Stimulated activated naive B cell treated with anti-CD40 and anti-IgM and Interleukin-4, amounts not matched to agents 10 μg/mL and 1 μg/mL and 100 μg/mL, for 72 hours (primary cell): ENCODE measurements around the gene QRFP.

Experiments
- ATAC-seq, 2 donors: fragments of 150-1000 bp; cut with Tn5 transposase; replicated peaks; 2 replicates each; pipeline ENCODE4 v1.10.0; 2021; ENCODE audit warnings: moderate library complexity in 1 of 2
- DNase-seq: peaks from one replicate; pipeline ENCODE4 v3.0.0; 2021
- H3K27ac Mint-ChIP-seq: one replicate; pipeline ENCODE4 v1.8.0; 2022; ENCODE audit warnings: mild to moderate bottlenecking, mixed read lengths
- H3K27me3 Mint-ChIP-seq, 2 donors: one replicate each; pipeline ENCODE4 v1.8.0; 2022; ENCODE audit warnings: mixed read lengths in 2 of 2
- H3K36me3 Mint-ChIP-seq, 2 donors: one replicate each; pipeline ENCODE4 v1.8.0; 2022; ENCODE audit warnings: mixed read lengths in 2 of 2, mild to moderate bottlenecking in 1 of 2
- H3K4me1 Mint-ChIP-seq, 2 donors: one replicate each; pipeline ENCODE4 v1.8.0; 2022; ENCODE audit warnings: mixed read lengths in 2 of 2, mild to moderate bottlenecking in 1 of 2
- H3K4me3 Mint-ChIP-seq, 2 donors: one replicate each; pipeline ENCODE4 v1.8.0; 2022; ENCODE audit warnings: mild to moderate bottlenecking in 2 of 2, mixed read lengths in 2 of 2, moderate library complexity in 1 of 2
- H3K9me3 Mint-ChIP-seq, 2 donors: one replicate each; pipeline ENCODE4 v1.8.0; 2022; ENCODE audit warnings: mixed read lengths in 2 of 2, mild to moderate bottlenecking in 1 of 2

Gene QRFP

DNA sequence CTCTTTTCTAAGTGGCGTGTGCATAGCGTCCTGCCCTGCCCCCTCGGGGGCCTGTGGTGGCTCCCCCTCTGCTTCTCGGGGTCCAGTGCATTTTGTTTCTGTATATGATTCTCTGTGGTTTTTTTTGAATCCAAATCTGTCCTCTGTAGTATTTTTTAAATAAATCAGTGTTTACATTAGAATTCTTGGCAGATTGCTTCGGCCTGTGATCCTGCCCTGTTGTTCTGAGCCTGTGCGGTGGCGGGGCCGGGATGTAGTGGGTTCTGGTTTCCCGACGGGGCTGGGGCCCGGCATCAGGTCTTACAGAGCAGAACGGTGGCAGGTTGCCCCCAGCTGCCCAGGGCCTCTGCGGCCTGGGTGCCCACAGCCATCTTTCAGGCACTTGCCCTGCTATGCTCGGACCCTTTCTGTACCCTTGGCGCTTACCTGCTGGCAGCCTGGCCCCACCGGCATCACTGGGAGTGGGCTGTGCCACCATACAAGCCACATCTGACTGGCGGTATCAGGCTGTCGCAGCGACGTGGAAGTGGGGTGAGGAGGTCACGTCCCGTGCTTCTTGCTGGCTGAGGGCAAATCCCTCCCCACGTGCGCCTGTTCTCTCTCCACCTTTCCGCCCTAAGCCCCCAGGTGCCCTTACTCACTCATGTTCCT, 9.0 kb downstream of the QRFP start:
- H3K27me3 Mint-ChIP-seq = no peaks in the 10 kb centered on the region
- ATAC-seq (no peak), DNase-seq (no peak)
- no peak overlapping the region for H3K27ac Mint-ChIP-seq
- H3K4me3 Mint-ChIP-seq = no peak overlapping the region
- peaks cover 30 to 52% of the 10 kb centered on the region in 2 donors for H3K36me3 Mint-ChIP-seq
- no peaks in the 10 kb centered on the region for H3K4me1 Mint-ChIP-seq
- H3K9me3 Mint-ChIP-seq = no peaks in the 10 kb centered on the region

DNA sequence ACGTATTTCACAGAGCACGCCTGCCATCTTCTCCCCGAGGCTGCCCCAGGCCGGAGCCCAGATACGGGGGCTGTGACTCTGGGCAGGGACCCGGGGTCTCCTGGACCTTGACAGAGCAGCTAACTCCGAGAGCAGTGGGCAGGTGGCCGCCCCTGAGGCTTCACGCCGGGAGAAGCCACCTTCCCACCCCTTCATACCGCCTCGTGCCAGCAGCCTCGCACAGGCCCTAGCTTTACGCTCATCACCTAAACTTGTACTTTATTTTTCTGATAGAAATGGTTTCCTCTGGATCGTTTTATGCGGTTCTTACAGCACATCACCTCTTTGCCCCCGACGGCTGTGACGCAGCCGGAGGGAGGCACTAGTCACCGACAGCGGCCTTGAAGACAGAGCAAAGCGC, 9.6 kb downstream of the QRFP start:
- Mint-ChIP-seq H3K9me3 (no peaks in the 10 kb centered on the region), H3K27me3 (no peaks in the 10 kb centered on the region), H3K36me3 (peaks cover 30 to 54% of the 10 kb centered on the region in 2 donors), H3K4me1 (no peaks in the 10 kb centered on the region), H3K27ac (peak overlapping the region; percentile 20), H3K4me3 (no peak overlapping the region)
- DNase-seq (no peak), ATAC-seq (no peak)

DNA sequence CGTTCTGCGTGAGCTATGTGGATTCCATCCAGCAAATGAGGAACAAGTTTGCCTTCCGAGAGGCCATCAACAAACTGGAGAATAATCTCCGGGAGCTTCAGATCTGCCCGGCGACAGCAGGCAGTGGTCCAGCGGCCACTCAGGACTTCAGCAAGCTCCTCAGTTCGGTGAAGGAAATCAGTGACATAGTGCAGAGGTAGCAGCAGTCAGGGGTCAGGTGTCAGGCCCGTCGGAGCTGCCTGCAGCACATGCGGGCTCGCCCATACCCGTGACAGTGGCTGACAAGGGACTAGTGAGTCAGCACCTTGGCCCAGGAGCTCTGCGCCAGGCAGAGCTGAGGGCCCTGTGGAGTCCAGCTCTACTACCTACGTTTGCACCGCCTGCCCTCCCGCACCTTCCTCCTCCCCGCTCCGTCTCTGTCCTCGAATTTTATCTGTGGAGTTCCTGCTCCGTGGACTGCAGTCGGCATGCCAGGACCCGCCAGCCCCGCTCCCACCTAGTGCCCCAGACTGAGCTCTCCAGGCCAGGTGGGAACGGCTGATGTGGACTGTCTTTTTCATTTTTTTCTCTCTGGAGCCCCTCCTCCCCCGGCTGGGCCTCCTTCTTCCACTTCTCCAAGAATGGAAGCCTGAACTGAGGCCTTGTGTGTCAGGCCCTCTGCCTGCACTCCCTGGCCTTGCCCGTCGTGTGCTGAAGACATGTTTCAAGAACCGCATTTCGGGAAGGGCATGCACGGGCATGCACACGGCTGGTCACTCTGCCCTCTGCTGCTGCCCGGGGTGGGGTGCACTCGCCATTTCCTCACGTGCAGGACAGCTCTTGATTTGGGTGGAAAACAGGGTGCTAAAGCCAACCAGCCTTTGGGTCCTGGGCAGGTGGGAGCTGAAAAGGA, 10.9 kb downstream of the QRFP start:
- H3K9me3 Mint-ChIP-seq = no peaks in the 10 kb centered on the region
- DNase-seq = no peak
- H3K36me3 Mint-ChIP-seq = peaks cover 39 to 65% of the 10 kb centered on the region in 2 donors
- ATAC-seq = no peak
- no peak overlapping the region for H3K4me3 Mint-ChIP-seq
- H3K4me1 Mint-ChIP-seq = no peaks in the 10 kb centered on the region
- no peaks in the 10 kb centered on the region for H3K27me3 Mint-ChIP-seq
- peak overlapping the region; percentile 67 for H3K27ac Mint-ChIP-seq

- H3K27ac Mint-ChIP-seq = peak overlapping the region; percentile 39
- peaks cover 43 to 72% of the 10 kb centered on the region in 2 donors for H3K36me3 Mint-ChIP-seq
- no peaks in the 10 kb centered on the region for H3K9me3 Mint-ChIP-seq
- H3K4me3 Mint-ChIP-seq = no peak overlapping the region
- ATAC-seq (no peak), DNase-seq (no peak)
- no peaks in the 10 kb centered on the region for H3K27me3 Mint-ChIP-seq
- H3K4me1 Mint-ChIP-seq = no peaks in the 10 kb centered on the region
Observed at GRCh38 chr9:130884542-130885483, 11.8 kb downstream of the QRFP start.

- no peaks in the 10 kb centered on the region for H3K4me1 Mint-ChIP-seq
- ATAC-seq (no peak), DNase-seq (no peak)
- no peak overlapping the region for H3K27ac Mint-ChIP-seq
- no peaks in the 10 kb centered on the region for H3K9me3 Mint-ChIP-seq
- peaks cover 47 to 78% of the 10 kb centered on the region in 2 donors for H3K36me3 Mint-ChIP-seq
- no peak overlapping the region for H3K4me3 Mint-ChIP-seq
- H3K27me3 Mint-ChIP-seq = no peaks in the 10 kb centered on the region
Observed at GRCh38 chr9:130884111-130884531, 12.5 kb downstream of the QRFP start.

DNA sequence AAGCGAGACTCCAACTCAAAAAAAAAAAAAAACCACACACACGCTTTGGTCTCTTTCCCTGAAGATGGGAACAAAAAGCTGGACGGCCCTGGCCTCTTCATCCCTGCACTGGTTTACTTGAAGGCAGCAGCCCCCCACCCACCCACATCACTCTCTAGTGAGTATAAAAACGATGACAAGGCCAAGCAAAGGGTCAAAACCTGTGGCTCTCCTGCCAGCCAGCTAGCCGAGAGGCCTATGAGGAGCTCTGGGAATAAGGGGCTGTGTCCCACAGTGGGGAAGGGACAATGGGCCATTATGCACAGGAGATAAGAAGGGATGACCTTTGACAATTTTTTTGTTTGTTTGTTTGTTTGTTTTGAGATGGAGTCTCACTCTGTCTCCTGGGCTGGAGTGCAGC, 13.1 kb downstream of the QRFP start:
- no peak for DNase-seq
- Mint-ChIP-seq H3K36me3 (peaks cover 50 to 76% of the 10 kb centered on the region in 2 donors), H3K27me3 (no peaks in the 10 kb centered on the region), H3K4me1 (no peaks in the 10 kb centered on the region), H3K27ac (no peak overlapping the region), H3K4me3 (no peak overlapping the region), H3K9me3 (no peaks in the 10 kb centered on the region)
- ATAC-seq = no peak

DNA sequence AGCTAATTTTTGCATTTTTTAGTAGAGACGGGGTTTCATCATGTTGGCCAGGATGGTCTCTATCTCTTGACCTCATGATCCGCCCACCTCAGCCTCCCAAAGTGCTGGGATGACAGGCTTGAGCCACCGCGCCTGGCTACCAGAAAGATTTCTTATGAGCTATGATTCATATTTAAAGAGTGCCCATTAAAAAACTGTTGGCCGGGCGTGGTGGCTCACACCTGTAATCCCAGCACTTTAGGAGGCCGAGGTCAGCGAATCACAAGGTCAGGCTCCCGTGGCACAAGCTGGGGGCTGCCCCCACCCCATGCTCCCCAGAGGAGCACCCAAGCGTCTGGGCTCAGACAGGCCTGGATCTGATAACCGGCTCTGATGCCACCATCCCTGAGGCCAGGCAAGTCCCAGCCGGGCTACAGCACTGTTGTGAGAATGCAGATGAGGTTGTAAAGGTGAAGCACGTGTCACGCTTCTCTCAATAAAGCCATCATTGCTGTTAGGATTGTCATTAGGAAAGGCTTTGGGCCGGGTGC, 13.9 kb downstream of the QRFP start:
- Mint-ChIP-seq H3K27ac (no peak overlapping the region), H3K4me3 (no peak overlapping the region), H3K36me3 (peaks cover 57 to 71% of the 10 kb centered on the region in 2 donors), H3K4me1 (no peaks in the 10 kb centered on the region), H3K27me3 (no peaks in the 10 kb centered on the region), H3K9me3 (no peaks in the 10 kb centered on the region)
- no peak for DNase-seq
- ATAC-seq = no peak

GRCh38 chr9:130881516-130881915, 15.1 kb downstream of the QRFP start:
- ATAC-seq (no peak), DNase-seq (no peak)
- H3K27ac Mint-ChIP-seq = no peak overlapping the region
- H3K9me3 Mint-ChIP-seq = no peaks in the 10 kb centered on the region
- H3K36me3 Mint-ChIP-seq = peaks cover 53 to 67% of the 10 kb centered on the region in 2 donors
- no peaks in the 10 kb centered on the region for H3K4me1 Mint-ChIP-seq
- no peak overlapping the region for H3K4me3 Mint-ChIP-seq
- no peaks in the 10 kb centered on the region for H3K27me3 Mint-ChIP-seq

- Mint-ChIP-seq H3K36me3 (peaks cover 49 to 63% of the 10 kb centered on the region in 2 donors), H3K4me3 (no peak overlapping the region), H3K27ac (no peak overlapping the region), H3K27me3 (no peaks in the 10 kb centered on the region), H3K4me1 (no peaks in the 10 kb centered on the region), H3K9me3 (no peaks in the 10 kb centered on the region)
- ATAC-seq (no peak), DNase-seq (no peak)
Observed at GRCh38 chr9:130880599-130881220, 15.9 kb downstream of the QRFP start.

- ATAC-seq (no peak), DNase-seq (no peak)
- Mint-ChIP-seq H3K27ac (no peak overlapping the region), H3K9me3 (no peaks in the 10 kb centered on the region), H3K4me3 (no peak overlapping the region), H3K4me1 (no peaks in the 10 kb centered on the region), H3K36me3 (peaks cover 51 to 64% of the 10 kb centered on the region in 2 donors), H3K27me3 (no peaks in the 10 kb centered on the region)
Observed at GRCh38 chr9:130879863-130880411, 16.7 kb downstream of the QRFP start.

DNA sequence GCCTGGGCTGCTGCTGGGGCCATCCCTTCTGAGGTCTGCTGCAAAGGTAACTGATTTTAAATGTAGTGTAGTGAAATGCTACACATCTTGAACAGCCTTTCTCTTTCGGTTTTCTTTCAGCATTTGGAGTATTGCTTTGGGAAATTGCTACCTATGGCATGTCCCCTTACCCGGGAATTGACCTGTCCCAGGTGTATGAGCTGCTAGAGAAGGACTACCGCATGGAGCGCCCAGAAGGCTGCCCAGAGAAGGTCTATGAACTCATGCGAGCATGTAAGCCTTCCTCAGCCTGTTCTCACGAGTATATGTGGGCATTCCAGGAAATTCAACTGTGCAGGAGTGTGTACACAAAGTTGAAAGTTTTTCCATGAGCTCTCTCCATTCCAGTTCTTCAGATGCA, 18.3 kb downstream of the QRFP start:
- Mint-ChIP-seq H3K27ac (no peak overlapping the region), H3K36me3 (peaks cover 50 to 68% of the 10 kb centered on the region in 2 donors), H3K9me3 (no peaks in the 10 kb centered on the region), H3K4me1 (no peaks in the 10 kb centered on the region), H3K4me3 (no peak overlapping the region), H3K27me3 (no peaks in the 10 kb centered on the region)
- no peak for DNase-seq
- no peak for ATAC-seq

DNA sequence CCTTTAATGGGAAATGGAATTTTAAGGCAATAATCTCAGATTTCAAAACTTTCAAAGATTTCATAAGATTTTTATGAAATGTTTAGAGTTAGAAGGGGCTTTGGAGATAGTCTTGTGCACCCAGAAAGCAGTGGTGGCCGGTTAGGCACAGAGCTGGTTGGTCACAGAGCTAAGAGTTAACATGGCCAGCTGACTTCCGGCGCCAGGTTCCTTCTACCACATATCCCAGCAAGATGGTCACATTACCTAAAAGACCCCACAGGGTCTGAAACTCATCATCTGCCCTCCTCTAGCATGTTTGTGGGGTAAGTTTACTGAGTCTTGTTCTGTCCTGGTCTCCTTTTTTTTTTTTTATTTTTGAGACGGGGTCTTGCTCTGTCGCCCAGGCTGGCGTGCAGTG, 19.3 kb downstream of the QRFP start:
- peaks cover 0 to under 1% of the 10 kb centered on the region in 2 donors for H3K4me1 Mint-ChIP-seq
- no peak overlapping the region for H3K4me3 Mint-ChIP-seq
- DNase-seq = no peak
- ATAC-seq = no peak
- H3K27me3 Mint-ChIP-seq = no peaks in the 10 kb centered on the region
- peaks cover 57 to 75% of the 10 kb centered on the region in 2 donors for H3K36me3 Mint-ChIP-seq
- H3K9me3 Mint-ChIP-seq = no peaks in the 10 kb centered on the region
- no peak overlapping the region for H3K27ac Mint-ChIP-seq

GRCh38 chr9:130874783-130875182, 21.8 kb downstream of the QRFP start:
- H3K27me3 Mint-ChIP-seq = no peaks in the 10 kb centered on the region
- H3K4me3 Mint-ChIP-seq = no peak overlapping the region
- no peak overlapping the region for H3K27ac Mint-ChIP-seq
- H3K9me3 Mint-ChIP-seq = no peaks in the 10 kb centered on the region
- peaks cover 50 to 61% of the 10 kb centered on the region in 2 donors for H3K36me3 Mint-ChIP-seq
- DNase-seq (no peak), ATAC-seq (no peak)
- H3K4me1 Mint-ChIP-seq = peaks cover 20 to 25% of the 10 kb centered on the region in 2 donors
